ENCODE data around the gene PDSS2.

Gene PDSS2

DNA sequence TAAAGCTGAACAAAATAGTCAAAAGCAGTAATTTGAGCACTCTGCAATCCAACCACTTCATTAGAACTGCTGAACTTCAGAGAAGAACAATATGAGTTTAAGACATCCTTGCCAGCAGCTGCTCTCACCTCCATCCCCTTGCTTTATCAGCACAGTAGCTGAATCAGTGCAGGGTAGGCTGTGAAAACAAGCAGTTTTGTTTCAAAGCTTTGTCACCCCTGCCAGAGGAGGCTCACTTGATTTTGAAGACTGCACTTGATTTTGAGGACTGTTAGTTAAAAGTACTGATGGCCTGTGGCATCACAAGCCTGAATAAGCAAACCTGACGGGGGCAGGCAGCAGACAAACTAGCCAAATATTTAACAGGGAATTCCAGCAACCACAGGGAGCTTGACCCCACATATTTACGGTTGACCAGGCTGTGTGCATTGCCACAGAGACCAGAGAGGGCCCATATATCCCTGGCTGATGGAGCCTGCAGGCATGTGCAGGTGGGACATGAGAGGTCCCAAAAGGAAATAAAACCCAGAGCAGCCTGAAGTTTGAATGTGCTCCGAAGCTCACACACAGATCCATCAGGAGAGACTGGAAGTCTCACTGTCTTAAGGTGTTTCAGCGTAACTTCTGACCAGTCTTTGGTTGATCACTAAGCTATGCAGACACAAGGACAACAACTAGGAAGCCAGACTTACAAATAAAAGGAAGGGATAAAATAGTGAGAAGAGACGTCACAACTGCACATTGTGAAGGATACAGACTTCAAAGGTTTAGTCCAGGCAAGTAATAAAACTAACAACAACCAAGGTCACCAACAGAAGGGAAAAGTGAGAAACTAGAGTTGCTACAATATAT, 97.4 kb downstream of the PDSS2 start:
- DNase-seq (ENCODE audit: low read depth in 2 of 2): no peak

DNA sequence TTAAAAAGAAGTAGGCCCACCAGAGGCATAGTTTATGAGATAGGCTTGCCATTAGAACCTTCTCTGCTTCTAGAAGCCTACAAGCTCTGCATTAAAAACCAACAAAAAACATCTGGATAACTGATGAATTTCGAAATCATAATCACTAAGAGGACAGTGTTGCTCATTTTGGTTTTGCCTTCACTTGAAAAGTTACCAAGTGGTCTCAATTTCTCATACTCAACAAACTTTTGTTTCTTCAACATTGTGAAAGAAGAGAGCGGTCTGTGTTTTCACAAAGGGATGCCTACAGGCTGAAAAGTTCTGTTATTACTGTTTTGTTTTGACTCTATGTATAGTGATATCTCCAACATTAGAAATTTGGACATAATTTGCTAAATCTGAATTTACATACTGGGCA, 98.9 kb downstream of the PDSS2 start:
- no peak for DNase-seq (ENCODE audit: low read depth in 2 of 2)

DNA sequence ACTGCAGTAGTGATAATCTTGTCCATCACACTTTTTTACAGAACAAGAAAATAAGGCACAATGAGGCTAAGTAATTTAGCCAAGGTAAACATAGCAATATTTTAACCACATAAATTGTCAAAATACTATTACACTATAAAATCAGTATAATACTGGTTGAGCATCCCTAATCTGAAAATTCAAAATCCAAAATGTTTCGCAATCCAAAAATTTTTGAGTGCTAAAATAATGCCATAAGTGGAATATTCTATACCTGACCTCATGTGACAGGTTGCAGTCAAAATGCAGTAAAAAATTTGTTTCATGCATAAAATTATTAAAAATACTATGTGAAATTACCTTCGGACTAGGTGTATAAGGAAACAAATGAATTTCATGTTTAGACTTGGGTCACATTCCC, 101.5 kb downstream of the PDSS2 start:
- DNase-seq (ENCODE audit: low read depth in 2 of 2): no peak

DNA sequence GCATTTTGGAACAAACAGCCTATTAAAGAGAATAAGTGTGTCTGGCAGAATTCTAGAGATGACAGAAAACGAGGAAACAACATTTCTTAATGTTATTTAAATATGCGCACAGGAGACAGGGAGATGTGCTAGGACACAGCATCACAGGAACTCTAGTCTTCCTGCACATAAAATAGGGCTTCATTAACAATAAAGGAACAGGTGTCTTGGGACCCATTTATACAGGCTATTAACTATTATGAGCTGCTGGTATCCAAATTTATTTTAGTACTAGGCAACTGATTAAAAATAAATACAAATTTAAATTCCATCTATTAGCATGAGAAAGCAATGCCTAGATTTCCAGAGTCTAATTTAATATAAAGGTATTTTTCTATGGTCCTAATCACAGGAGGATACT, 102.3 kb downstream of the PDSS2 start:
- no peak for DNase-seq (ENCODE audit: low read depth in 2 of 2)

GRCh38 chr6:107355659-107356058, 103.7 kb downstream of the PDSS2 start:
- no peak for DNase-seq (ENCODE audit: low read depth in 2 of 2)

GRCh38 chr6:107354451-107354850, 104.9 kb downstream of the PDSS2 start:
- no peak for DNase-seq (ENCODE audit: low read depth in 2 of 2)

DNA sequence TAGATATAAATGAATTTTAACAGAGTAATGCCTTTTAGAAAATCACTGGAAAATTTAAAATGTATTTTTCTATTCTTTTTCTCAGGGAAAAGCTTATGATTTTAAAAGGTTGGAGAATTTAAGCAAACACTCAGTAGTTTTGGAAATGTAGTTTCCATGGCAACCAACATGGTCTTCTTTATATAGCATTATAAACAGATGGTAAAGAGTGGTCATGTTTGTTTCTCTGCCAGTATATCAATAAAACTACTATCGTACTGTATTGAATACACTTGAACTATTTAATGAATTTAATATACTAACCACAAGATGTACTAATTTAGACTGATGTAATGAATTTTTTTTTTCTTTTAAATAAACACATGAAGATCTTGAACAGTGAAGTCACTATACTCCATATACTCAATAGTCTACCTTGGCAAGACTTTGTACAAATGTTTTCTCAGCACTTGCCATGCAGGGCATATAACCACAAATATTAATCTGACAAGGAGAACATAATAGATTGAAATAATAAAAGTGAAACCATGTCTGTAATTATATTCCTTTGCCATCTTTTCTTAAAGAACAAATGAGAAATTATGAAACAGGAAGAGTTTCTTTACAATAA, 105.5 kb downstream of the PDSS2 start:
- DNase-seq (ENCODE audit: low read depth in 2 of 2): no peak

GRCh38 chr6:107348224-107348623, 111.1 kb downstream of the PDSS2 start:
- DNase-seq (ENCODE audit: low read depth in 2 of 2): no peak

- no peak for DNase-seq (ENCODE audit: low read depth in 2 of 2)
These were observed 114.0 kb downstream of the PDSS2 start for GRCh38 chr6:107345393-107345792.

- DNase-seq (ENCODE audit: low read depth in 2 of 2): no peak
These were observed 114.4 kb downstream of the PDSS2 start for GRCh38 chr6:107344981-107345380.

GRCh38 chr6:107344383-107344782, 115.0 kb downstream of the PDSS2 start:
- no peak for DNase-seq (ENCODE audit: low read depth in 2 of 2)

DNA sequence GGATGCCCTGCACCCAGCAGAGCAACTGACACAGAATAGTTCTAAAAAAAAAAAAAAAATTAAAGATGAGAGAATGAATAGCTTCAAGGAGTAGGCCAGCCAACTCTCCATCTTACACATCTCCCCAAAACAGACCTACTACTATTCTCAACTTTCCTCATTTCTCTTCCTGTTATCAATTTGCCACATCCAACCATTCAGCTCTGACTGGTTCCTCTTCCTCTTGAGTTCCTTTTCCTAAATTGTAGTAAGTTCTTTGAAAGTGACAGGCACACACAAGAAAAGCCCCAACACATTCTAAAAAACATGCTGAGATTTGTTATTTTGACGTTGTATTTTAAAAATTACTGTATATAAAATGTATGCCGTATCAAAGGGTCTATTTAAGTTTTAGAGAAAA, 117.2 kb downstream of the PDSS2 start:
- DNase-seq (ENCODE audit: low read depth in 2 of 2): no peak

- DNase-seq (ENCODE audit: low read depth in 2 of 2): no peak
These were observed 118.5 kb downstream of the PDSS2 start for GRCh38 chr6:107340881-107341280.

DNA sequence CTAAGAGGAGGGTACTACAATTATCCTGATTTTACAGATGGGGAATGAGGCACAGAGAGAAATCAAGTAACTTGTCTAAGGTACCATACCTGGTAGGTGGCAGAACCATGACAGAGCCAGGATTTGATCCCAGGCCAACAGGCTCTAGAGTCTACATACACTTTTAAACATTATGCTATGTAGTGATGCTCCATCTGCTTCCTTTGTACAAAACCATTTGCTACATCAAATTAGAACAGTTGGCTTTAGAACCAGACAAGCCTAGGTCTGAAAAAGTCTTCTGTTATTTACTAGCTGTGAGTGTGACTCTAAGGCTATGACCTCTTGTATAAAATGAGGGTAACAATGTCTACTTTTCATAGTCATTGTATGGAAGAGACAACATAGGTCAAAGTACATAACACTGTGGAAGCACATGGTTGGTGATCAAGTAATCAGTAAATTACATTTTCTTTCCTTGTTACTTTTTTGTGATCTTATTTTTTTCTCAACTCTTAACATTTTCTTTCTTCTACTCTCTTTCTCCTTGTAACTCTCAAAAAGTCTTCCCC, 122.1 kb downstream of the PDSS2 start:
- no peak for DNase-seq (ENCODE audit: low read depth in 2 of 2)

GRCh38 chr6:107334026-107334425, 125.3 kb downstream of the PDSS2 start:
- no peak for DNase-seq (ENCODE audit: low read depth in 2 of 2)

GRCh38 chr6:107333491-107333890, 125.9 kb downstream of the PDSS2 start:
- DNase-seq (ENCODE audit: low read depth in 2 of 2): no peak

DNA sequence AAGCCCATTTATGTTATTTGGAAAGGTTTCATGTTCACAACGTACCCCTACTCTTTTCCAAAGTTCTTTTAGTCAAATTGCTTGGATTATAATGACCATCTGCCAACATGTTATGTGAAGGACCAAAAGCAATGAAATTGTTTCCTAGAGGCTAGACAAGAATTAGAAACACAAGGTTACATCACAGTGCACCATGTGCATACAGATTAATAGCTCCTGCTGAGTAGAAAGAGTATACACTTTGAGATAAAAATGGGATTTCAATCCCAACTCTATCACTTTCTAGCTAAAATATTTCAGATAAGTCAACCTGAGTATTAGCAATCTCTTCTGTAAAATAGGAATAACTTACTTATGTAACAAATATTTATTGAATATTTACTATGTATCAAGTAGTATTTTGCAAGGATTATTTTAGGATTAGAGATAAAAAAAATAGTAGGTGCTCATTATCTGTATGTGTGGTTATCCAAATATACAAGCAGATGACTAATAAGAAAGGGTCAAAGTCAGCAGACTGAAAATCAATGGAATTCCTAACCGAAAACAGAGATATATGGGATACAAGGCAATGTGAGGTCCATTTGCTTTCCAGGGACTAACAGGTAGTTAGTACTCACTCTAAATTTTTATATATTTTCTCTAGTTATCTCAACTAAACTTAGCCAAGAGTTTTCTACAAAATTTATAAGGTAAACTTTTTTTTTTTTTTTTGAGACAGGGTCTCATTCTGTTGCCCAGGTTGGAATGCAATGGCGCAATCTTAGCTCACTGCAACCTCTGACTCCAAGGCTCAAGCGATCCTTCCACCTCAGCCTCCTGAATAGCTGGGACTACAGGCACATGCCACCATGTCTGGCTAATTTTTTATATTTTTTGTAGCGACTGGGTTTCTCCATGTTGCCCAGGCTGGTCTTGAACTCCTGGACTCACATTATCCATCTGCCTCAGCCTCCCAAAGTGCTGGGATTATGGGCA, 127.7 kb downstream of the PDSS2 start:
- DNase-seq (ENCODE audit: low read depth in 2 of 2): no peak

DNA sequence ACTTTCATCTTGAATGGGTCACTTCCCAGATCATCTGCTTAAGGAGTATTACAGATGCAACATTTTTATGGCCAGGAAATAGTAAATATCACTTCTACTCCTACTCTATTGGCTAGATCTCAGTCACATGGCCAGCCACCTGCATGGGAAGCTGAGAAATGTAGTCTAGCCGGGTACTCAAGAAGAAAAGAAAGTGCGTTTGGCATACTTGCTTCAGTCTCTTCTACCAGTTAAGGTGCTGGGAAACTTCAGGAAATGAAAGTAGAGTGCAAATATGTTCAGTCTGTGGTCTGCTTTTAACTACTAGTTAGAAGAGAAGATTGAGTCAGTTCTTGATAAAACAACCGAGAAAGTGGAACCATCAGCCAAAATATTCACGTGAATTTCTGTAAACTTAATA, 129.2 kb downstream of the PDSS2 start:
- no peak for DNase-seq (ENCODE audit: low read depth in 2 of 2)

GRCh38 chr6:107329063-107329860, 130.1 kb downstream of the PDSS2 start:
- no peak for DNase-seq (ENCODE audit: low read depth in 2 of 2)

DNA sequence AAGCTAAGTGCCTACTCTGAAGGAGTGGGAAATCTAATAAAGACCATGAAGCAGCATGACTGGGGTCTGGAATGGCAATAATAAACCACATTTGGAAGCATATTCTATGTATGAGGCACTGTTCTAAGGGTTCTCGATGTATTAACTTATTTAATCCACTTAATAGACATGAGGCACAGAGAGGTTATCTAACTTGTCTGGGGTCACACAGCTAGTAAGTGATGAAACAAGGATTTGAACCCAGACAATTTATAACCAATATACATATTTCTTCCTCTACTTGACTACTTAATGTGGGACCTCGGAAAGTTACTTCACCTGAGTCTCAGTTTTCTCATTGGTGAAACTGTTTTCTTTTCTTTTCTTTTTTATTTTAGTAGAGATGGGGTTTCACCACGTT, 131.3 kb downstream of the PDSS2 start:
- no peak for DNase-seq (ENCODE audit: low read depth in 2 of 2)

GRCh38 chr6:107323133-107323785, 136.1 kb downstream of the PDSS2 start:
- DNase-seq (ENCODE audit: low read depth in 2 of 2): no peak

Measured in stimulated activated CD4-positive, alpha-beta T cell treated with anti-CD3 and anti-CD28 coated beads, Interleukin-1b, Interleukin-23, amount 100 ng/mL, for 4 hours (primary cell).